ENCODE measurements around the gene KCNJ10. TPM values are rescaled to one million over a fixed set of nuclear protein-coding genes. Genes with fewer than 3 reads are reported as not detected.
A peak's percentile ranks its signal among the peaks of the same experiment; 100 is the strongest.

KCNJ10 gene
- total and polyA plus RNA-seq, 12 donors: 0.11 to 0.32 (median 0.13) TPM; not detected in 7

DNA sequence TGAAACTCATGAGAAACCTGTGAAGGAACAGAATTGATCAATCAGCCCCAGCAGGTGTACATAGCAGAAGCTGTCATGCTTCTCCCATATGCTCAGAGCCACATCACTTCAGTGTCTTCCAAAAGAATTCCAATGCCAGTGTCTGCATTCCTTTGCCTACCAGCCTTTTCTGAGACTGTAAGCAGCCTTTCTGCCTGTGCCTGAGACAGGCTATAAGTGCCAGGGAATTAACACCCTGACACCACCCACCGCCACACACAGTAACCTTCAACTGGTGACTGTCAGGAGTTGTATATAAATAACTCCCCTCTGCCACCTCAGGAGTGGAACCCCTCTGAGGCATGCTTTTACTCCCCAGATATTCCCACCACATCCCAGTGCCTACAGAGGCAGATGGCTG is 77.8 kb downstream of the KCNJ10 start:
- intact Hi-C loops (cut with DNase I): no loop called here
- H3K27ac ChIP-seq: no peak overlapping the region
- H3K9me3 ChIP-seq (replicated peaks in 1 of 3): no peaks in the 10 kb centered on the region
- H3K36me3 ChIP-seq (replicated peaks in 1 of 2): no peaks in the 10 kb centered on the region
- no peak for TF ChIP-seq POLR2A (IDR thresholded peaks at IDR 0.05)
- TF ChIP-seq, protein P1, sequence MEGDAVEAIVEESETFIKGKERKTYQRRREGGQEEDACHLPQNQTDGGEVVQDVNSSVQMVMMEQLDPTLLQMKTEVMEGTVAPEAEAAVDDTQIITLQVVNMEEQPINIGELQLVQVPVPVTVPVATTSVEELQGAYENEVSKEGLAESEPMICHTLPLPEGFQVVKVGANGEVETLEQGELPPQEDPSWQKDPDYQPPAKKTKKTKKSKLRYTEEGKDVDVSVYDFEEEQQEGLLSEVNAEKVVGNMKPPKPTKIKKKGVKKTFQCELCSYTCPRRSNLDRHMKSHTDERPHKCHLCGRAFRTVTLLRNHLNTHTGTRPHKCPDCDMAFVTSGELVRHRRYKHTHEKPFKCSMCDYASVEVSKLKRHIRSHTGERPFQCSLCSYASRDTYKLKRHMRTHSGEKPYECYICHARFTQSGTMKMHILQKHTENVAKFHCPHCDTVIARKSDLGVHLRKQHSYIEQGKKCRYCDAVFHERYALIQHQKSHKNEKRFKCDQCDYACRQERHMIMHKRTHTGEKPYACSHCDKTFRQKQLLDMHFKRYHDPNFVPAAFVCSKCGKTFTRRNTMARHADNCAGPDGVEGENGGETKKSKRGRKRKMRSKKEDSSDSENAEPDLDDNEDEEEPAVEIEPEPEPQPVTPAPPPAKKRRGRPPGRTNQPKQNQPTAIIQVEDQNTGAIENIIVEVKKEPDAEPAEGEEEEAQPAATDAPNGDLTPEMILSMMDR (IDR thresholded peaks at IDR 0.05): no peak
- H3K4me1 ChIP-seq (replicated peaks in 1 of 2): no peaks in the 10 kb centered on the region
- H3K27me3 ChIP-seq: peaks cover 12% of the 10 kb centered on the region
- DNase-seq: no peak
- WGBS, 4 donors: 54 to 86% (median 73%) methylated on average over 1 of the region's 1 CpG
- H3K4me3 ChIP-seq: no peak overlapping the region

DNA sequence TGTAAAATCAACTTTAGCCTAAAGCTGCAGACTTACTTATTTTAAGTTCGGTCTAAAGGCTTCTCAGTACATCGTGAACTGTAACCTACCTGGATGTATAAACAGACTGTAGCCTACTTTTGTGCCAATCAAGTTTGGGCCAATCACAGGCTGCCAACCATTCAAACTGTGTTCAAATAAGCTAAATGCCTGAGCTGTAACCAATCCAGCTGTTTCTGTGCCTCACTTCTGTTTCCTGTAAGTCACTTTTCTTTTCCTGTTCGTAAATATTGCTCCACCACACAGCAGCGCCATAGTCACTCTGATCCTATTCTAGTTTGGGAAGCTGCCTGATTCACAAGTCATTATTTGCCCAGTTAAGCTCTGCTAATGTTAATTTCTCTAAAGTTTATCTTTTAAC is 78.4 kb downstream of the KCNJ10 start:
- WGBS, 4 donors: 61 to 78% (median 68%) methylated on average over 4 of the region's 4 CpGs
- no peak overlapping the region for H3K27ac ChIP-seq
- H3K4me3 ChIP-seq: no peak overlapping the region
- intact Hi-C loops (cut with DNase I): no loop called here
- no peaks in the 10 kb centered on the region for H3K36me3 ChIP-seq (replicated peaks in 1 of 2)
- DNase-seq: peak in 1 of 7 donors; percentile 4
- no peaks in the 10 kb centered on the region for H3K9me3 ChIP-seq (replicated peaks in 1 of 3)
- no peaks in the 10 kb centered on the region for H3K4me1 ChIP-seq (replicated peaks in 1 of 2)
- no peak for TF ChIP-seq POLR2A (IDR thresholded peaks at IDR 0.05)
- TF ChIP-seq, protein P1 (IDR thresholded peaks at IDR 0.05): no peak
- H3K27me3 ChIP-seq: peaks cover 12% of the 10 kb centered on the region

DNA sequence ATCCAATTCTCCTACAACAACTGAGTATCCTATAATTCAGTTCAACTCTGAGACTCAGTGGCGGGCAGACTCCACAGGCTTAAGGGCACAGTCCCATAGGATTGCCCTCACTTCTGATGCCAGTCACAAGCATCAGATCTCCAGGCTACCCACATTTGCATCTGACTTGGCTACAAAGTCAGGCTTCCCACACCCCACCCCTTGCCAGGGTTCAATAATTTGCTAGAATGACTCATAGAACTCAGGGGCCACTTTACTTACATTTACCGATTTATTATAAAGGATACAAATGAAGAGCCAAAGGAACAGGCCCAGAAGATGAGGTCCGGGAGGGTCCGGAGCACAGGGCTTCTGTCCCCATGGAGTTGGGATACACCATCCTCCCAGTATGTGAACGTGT is 80.0 kb downstream of the KCNJ10 start:
- no peak for TF ChIP-seq POLR2A (IDR thresholded peaks at IDR 0.05)
- TF ChIP-seq, protein P1 (IDR thresholded peaks at IDR 0.05): no peak
- Histone ChIP-seq H3K4me3 (no peak overlapping the region), H3K27ac (no peak overlapping the region), H3K27me3 (peaks cover 12% of the 10 kb centered on the region), H3K4me1 (replicated peaks in 1 of 2) (no peaks in the 10 kb centered on the region), H3K36me3 (replicated peaks in 1 of 2) (no peaks in the 10 kb centered on the region), H3K9me3 (replicated peaks in 1 of 3) (no peaks in the 10 kb centered on the region)
- 83 to 85% (median 84%) methylated on average over 5 of the region's 5 CpGs for WGBS, 4 donors
- no peak for DNase-seq
- intact Hi-C loops (cut with DNase I): no loop called here

DNA sequence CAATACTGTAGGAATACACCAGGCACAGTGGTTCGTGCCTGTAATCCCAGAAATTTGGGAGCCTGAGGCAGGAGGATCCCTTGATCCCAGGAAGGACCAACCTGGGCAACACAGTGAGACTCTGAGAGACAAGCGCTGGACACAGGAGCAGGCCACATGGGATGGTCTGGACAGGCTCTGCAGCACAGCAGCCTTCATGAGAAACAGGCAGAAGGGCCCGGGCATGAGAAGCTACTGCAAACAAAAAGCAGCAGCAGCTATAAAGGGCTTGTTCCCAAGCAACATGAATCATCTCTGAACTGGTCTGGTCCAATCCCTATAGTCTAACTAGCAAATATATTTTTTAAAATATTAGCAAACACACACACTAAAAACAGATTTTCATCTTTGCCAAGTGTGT is 80.4 kb downstream of the KCNJ10 start:
- H3K4me3 ChIP-seq: no peak overlapping the region
- 66 to 89% (median 82%) methylated on average over 3 of the region's 3 CpGs for WGBS, 4 donors
- TF ChIP-seq, protein P1 (IDR thresholded peaks at IDR 0.05): no peak
- no peak for TF ChIP-seq POLR2A (IDR thresholded peaks at IDR 0.05)
- H3K27ac ChIP-seq: no peak overlapping the region
- no peak for DNase-seq
- H3K27me3 ChIP-seq: peaks cover 12% of the 10 kb centered on the region
- no peaks in the 10 kb centered on the region for H3K4me1 ChIP-seq (replicated peaks in 1 of 2)
- no peaks in the 10 kb centered on the region for H3K9me3 ChIP-seq (replicated peaks in 1 of 3)
- no peaks in the 10 kb centered on the region for H3K36me3 ChIP-seq (replicated peaks in 1 of 2)
- intact Hi-C loops (cut with DNase I): no loop called here
